ENCODE data around the gene HAND2. TPM values are rescaled to one million over a fixed set of nuclear protein-coding genes. Genes with fewer than 3 reads are reported as not detected.

The HAND2 gene
- total RNA-seq, 1 donor from 2014 or later, result not detected

- Mint-ChIP-seq H3K4me1 (peaks cover 23% of the 10 kb centered on the region), H3K27ac (peak overlapping the region; percentile 37), H3K36me3 (ENCODE audit: low read depth) (no peaks in the 10 kb centered on the region), H3K27me3 (peaks cover 15% of the 10 kb centered on the region), H3K9me3 (peaks cover 3% of the 10 kb centered on the region), H3K4me3 (peak overlapping the region; percentile 83)
- ATAC-seq (ENCODE audit: low read depth), result peak; percentile 86
- TF ChIP-seq CTCF (IDR thresholded peaks at IDR 0.05), result no peak
- intact Hi-C loops (cut with micrococcal nuclease), result loop anchor here (1.0 kb wide), 3 partner anchors 74 to 481 kb away; no protein-coding TSS in a partner anchor
- POLR2A ChIA-PET, result interaction anchor here (1.0 kb wide), 1 partner anchor 74 kb away, joined by 4 read pairs; no protein-coding TSS in a partner anchor
- CTCF ChIA-PET, result interaction anchor here (0.8 to 1.6 kb wide), 6 partner anchors 9 to 481 kb away, joined by 3 to 10 read pairs (median 3); no protein-coding TSS in a partner anchor
- no peak for DNase-seq
Measured at GRCh38 chr4:173494013-173494970, 35.7 kb downstream of the HAND2 start.

- no peak overlapping the region for H3K27ac Mint-ChIP-seq
- H3K27me3 Mint-ChIP-seq, result peaks cover 15% of the 10 kb centered on the region
- ChIA-PET POLR2A (no interaction called here), CTCF (no interaction called here)
- peaks cover 18% of the 10 kb centered on the region for H3K4me1 Mint-ChIP-seq
- H3K36me3 Mint-ChIP-seq (ENCODE audit: low read depth), result no peaks in the 10 kb centered on the region
- ATAC-seq (ENCODE audit: low read depth), result no peak
- peaks cover 3% of the 10 kb centered on the region for H3K9me3 Mint-ChIP-seq
- no peak for DNase-seq
- intact Hi-C loops (cut with micrococcal nuclease), result no loop called here
- no peak for TF ChIP-seq CTCF (IDR thresholded peaks at IDR 0.05)
- no peak overlapping the region for H3K4me3 Mint-ChIP-seq
Measured at GRCh38 chr4:173493041-173493440, 37.0 kb downstream of the HAND2 start.

GRCh38 chr4:173492315-173492714 lies 37.7 kb downstream of the HAND2 start:
- TF ChIP-seq CTCF (IDR thresholded peaks at IDR 0.05), result no peak
- Mint-ChIP-seq H3K27me3 (peaks cover 15% of the 10 kb centered on the region), H3K4me3 (no peak overlapping the region), H3K27ac (no peak overlapping the region), H3K4me1 (peaks cover 12% of the 10 kb centered on the region), H3K36me3 (ENCODE audit: low read depth) (no peaks in the 10 kb centered on the region), H3K9me3 (peaks cover 2% of the 10 kb centered on the region)
- intact Hi-C loops (cut with micrococcal nuclease), result no loop called here
- CTCF ChIA-PET, result no interaction called here
- DNase-seq, result no peak
- ATAC-seq (ENCODE audit: low read depth), result no peak
- POLR2A ChIA-PET, result no interaction called here

GRCh38 chr4:173490817-173491528 lies 39.1 kb downstream of the HAND2 start:
- ChIA-PET POLR2A (no interaction called here), CTCF (no interaction called here)
- H3K27me3 Mint-ChIP-seq, result peaks cover 15% of the 10 kb centered on the region
- no peak overlapping the region for H3K4me3 Mint-ChIP-seq
- TF ChIP-seq CTCF (IDR thresholded peaks at IDR 0.05), result no peak
- H3K9me3 Mint-ChIP-seq, result no peaks in the 10 kb centered on the region
- H3K4me1 Mint-ChIP-seq, result peaks cover 8% of the 10 kb centered on the region
- H3K27ac Mint-ChIP-seq, result no peak overlapping the region
- no peak for ATAC-seq (ENCODE audit: low read depth)
- intact Hi-C loops (cut with micrococcal nuclease), result no loop called here
- no peak for DNase-seq
- no peaks in the 10 kb centered on the region for H3K36me3 Mint-ChIP-seq (ENCODE audit: low read depth)

- ATAC-seq (ENCODE audit: low read depth) (no peak), DNase-seq (no peak)
- H3K9me3 Mint-ChIP-seq, result no peaks in the 10 kb centered on the region
- H3K36me3 Mint-ChIP-seq (ENCODE audit: low read depth), result no peaks in the 10 kb centered on the region
- CTCF ChIA-PET, result no interaction called here
- H3K27ac Mint-ChIP-seq, result no peak overlapping the region
- TF ChIP-seq CTCF (IDR thresholded peaks at IDR 0.05), result no peak
- H3K27me3 Mint-ChIP-seq, result peaks cover 15% of the 10 kb centered on the region
- H3K4me1 Mint-ChIP-seq, result peaks cover 8% of the 10 kb centered on the region
- intact Hi-C loops (cut with micrococcal nuclease), result no loop called here
- H3K4me3 Mint-ChIP-seq, result no peak overlapping the region
- POLR2A ChIA-PET, result no interaction called here
Measured at GRCh38 chr4:173490256-173490655, 39.8 kb downstream of the HAND2 start.

Measured in activated B cell treated with CpG ODN at 0.5 μM for 24 hours (primary cell).